PC-9 (cell line): ENCODE data around the gene AUH.

Source experiments
- CTCF ChIP-seq: fragments of 200-600 bp; sonication (generic); conservative IDR thresholded peaks from 2 replicates; pipeline ENCODE4 v1.6.1; 2017; ENCODE audit warnings: mixed run types, antibody characterized with exemption, mild to moderate bottlenecking, moderate library complexity
- EZH2 ChIP-seq: fragments of 200-600 bp; sonication (generic); IDR thresholded peaks from 2 replicates; pipeline ENCODE4 v1.8.0; 2017; ENCODE audit warnings: antibody characterized with exemption, low read depth

- TF ChIP-seq CTCF = no peak
- no peak for TF ChIP-seq EZH2
These were observed 30.1 kb upstream of the AUH start for GRCh38 chr9:91391818-91392217.
